Skeletal muscle cell (primary cell): ENCODE results near the gene SPECC1.
"Not testable (repeated sequence)": the region's sequence is repeated elsewhere in the genome, so short reads cannot be mapped to it uniquely, and the experiment has no call there.

Source experiments
- DNase-seq: peaks from one replicate; pipeline ENCODE4 v3.0.0-alpha.2; 2010; ENCODE audit warnings: low read depth
- H3K4me3 ChIP-seq: 2 replicates; pipeline ENCODE4 v1.5.1; 2011; ENCODE audit warnings: low read depth, mild to moderate bottlenecking, control low read depth, low read length, moderate library complexity

Gene SPECC1

GRCh38 chr17:20063665-20064648 lies 54.8 kb downstream of the SPECC1 start:
- DNase-seq = peak; percentile 97
- H3K4me3 ChIP-seq = no peak overlapping the region

GRCh38 chr17:20066253-20066652 lies 57.1 kb downstream of the SPECC1 start:
- peak; percentile 81 for DNase-seq
- H3K4me3 ChIP-seq = no peak overlapping the region

DNA sequence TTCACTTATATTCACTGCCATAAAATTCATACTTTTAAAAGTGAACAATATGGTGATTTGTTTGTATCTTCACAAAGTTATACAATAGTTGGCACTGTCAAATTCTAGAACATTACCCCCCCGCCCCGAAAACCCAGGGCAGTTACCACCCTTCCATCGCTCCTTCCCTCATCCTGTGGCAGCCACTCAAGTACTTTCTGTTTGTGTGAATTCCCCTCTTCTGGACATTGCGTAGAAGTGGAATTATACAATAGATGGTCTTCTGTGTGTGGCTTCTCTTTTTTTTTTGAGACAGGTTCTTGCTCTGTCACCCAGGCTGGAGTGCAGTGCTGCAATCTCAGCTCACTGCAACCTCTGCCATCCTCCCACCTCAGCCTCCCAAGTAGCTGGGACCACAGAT lies 58.6 kb downstream of the SPECC1 start:
- no peak overlapping the region for H3K4me3 ChIP-seq
- no peak for DNase-seq

GRCh38 chr17:20068445-20068844 lies 59.3 kb downstream of the SPECC1 start:
- no peak for DNase-seq
- H3K4me3 ChIP-seq = no peak overlapping the region

DNA sequence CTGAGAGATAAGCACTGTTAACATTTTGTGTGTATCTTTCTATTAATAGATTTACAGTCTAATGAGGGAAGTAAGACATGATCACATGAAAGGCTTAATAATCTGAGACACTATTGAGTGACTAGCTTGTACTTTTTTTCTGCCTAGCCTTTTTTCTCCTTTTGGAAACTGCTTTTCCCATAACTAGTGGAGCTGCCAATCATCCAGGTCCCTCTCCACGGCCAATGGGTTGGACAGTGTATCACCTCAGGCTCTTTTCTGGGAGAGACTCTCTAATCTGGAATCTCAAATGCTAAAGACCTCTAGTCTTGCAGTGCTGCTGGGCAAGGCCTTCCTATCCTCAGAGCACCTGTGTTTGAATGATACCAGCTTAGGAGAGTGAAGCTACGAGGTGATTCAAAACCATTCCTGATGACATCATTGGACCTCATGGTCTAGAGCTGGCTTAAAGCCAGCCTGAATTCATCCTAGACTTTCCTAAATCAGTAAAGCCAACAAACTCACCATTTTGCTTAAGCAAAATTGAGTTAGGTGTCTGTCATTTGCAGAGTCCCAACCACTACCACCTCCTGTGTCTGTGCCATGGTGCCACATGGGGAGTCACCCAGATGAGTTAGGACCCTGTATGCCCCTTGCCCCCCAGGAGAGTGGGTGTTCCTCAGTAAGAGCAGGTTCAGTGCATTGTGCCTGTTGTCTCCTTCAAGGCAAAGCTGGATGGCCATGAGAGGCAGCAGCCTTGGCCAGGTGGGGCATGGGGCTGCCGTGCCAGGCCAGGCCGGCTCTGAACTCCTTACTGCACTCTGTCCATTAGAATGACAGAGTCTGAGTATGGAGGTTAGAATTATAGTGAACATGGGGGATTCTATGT lies 62.9 kb downstream of the SPECC1 start:
- no peak overlapping the region for H3K4me3 ChIP-seq
- DNase-seq = no peak

DNA sequence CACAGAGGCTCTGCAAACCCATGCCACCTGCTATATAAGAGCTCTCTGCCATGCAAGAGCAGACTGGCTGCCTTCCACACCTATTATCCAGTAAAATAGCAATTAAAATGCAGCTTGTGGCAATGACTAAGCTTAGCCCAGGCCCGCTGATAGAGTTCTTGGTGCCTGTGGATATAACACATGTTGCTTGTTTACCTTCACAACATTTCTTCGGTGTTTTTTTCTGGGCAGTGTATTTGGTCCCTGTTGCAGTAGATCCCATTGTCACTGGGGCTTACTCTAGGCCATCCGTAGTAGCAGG lies 63.5 kb downstream of the SPECC1 start:
- H3K4me3 ChIP-seq = no peak overlapping the region
- DNase-seq = no peak

DNA sequence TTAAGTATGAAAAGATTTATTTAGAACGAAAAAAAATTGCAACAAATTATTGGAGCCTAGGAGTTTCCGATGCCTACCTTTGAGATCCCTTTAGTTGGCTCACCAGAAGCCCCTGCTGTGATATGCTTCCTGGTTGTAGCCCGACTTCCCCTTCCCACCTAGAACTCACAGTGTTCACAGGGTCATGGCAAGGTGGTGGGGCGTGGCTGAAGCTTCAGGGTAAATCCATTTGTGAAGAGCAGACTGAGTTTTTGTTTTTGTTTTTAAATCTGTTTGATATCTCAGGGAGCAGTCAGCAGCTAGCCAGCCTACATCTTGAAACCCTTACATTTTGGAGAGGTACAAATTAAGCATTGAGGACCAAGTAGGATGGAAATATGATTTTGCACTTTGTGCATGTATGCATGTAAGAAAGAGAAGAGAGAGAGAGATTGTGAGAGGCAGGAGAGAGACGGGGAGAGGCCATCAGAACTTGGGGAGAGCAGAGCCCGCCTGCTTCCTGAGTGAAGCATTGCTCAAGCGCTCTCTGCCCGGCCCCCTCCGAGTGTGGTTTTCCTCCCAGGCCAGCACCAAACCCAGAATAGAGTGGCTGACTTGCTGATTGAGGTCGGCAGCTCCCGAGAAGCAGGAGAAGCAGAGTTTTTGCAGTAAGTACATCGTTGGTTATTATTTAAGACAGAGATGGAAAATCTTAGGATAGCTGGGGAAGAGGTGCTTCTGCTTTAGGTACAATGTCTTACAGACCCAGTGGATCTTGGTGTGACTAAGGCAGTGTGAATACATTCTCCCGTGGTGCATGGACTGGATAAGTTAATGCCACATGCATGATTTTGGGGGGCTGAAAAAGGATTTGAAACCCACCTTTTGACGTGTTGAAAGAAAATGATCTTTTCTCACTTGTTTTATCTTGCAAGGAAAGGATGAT lies 64.2 kb downstream of the SPECC1 start:
- no peak for DNase-seq
- peak overlapping the region; percentile 25 for H3K4me3 ChIP-seq

DNA sequence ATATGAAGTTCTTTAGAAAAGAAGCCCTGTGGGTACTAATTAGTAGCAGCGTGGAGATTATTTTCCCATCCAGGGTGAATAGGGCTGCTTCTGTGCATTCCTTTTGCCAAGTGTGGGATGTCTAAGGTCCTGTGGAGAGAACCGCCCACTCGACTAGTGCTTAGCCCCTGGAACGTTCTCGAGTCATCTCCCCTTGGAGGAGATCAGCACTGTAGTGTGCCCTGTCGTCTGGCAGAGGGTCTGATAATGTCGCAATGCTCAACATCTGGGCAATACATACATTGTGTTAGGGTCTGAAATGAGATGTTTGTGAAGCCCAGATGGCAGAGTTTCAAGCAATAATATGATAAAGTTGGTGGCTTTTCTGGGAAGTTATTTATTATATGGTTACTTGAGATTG lies 64.8 kb downstream of the SPECC1 start:
- no peak for DNase-seq
- peak overlapping the region; percentile 25 for H3K4me3 ChIP-seq

GRCh38 chr17:20074489-20074888 lies 65.3 kb downstream of the SPECC1 start:
- DNase-seq = no peak
- no peak overlapping the region for H3K4me3 ChIP-seq

DNA sequence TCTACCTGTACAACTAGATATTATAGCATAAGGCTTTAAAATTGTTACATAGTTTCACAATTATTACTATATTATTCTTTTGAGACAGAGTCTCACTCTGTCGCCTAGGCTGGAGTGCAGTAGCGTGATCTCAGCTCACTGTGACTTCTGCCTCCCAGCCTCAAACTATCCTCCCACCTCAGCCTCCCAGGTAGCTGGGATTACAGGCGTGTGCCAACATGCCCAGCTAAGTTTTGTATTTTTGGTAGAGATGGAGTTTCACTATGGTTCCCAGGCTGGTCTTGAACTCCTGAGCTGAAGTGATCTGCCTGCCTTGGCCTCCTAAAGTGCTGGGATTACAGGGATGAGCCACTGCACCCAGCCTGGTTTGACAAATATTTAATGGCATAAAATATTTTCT lies 67.0 kb downstream of the SPECC1 start:
- not testable (repeated sequence) for H3K4me3 ChIP-seq, DNase-seq

GRCh38 chr17:20077978-20078685 lies 69.0 kb downstream of the SPECC1 start:
- H3K4me3 ChIP-seq = no peak overlapping the region
- DNase-seq = no peak

- no peak for DNase-seq
- no peak overlapping the region for H3K4me3 ChIP-seq
These were observed 71.4 kb downstream of the SPECC1 start for GRCh38 chr17:20080513-20080912.

- no peak overlapping the region for H3K4me3 ChIP-seq
- DNase-seq = peak; percentile 54
These were observed 74.1 kb downstream of the SPECC1 start for GRCh38 chr17:20083156-20083859.

GRCh38 chr17:20084621-20085282 lies 75.6 kb downstream of the SPECC1 start:
- H3K4me3 ChIP-seq = no peak overlapping the region
- DNase-seq = no peak

- no peak overlapping the region for H3K4me3 ChIP-seq
- no peak for DNase-seq
These were observed 76.2 kb downstream of the SPECC1 start for GRCh38 chr17:20085283-20085845.

- DNase-seq = no peak
- H3K4me3 ChIP-seq = no peak overlapping the region
These were observed 77.4 kb downstream of the SPECC1 start for GRCh38 chr17:20086416-20087076.
